Spleen (tissue), 7 donors: ENCODE results near the gene ADIPOR2.

ENCODE experiments used
- POLR2A ChIP-seq, 3 donors: fragments of 450-650 bp; IDR thresholded peaks; one replicate each; pipeline ENCODE4 v1.5.1; 2017; ENCODE audit warnings: antibody characterized with exemption in 3 of 3, mild to moderate bottlenecking in 1 of 3
- POLR2AphosphoS5 ChIP-seq, 3 donors: sonication (generic); formaldehyde crosslinking; IDR thresholded peaks; one replicate each; pipeline ENCODE4 v1.5.1; 2017; ENCODE audit warnings: antibody characterized with exemption in 3 of 3
- TF ChIP-seq, protein P1 (sequence below), 11 experiments: fragments of 200-600 bp in 7 of 11; fragments of 450-650 bp in 4 of 11; sonication (generic) in 4 of 11; IDR thresholded peaks in 8 of 11; conservative IDR thresholded peaks in 3 of 11; 1 replicate in 7 of 11; 2 replicates in 4 of 11; pipeline versions ENCODE4 v1.4.0 to v1.8.0; 2016 to 2021; ENCODE audit warnings: antibody characterized with exemption in 11 of 11, inconsistent platforms in 4 of 11, mild to moderate bottlenecking in 1 of 11
- donor health status: DM: no; HTN: no; CAD: no; lungs with moderate emphysema.
- donor health status: DM: no; HTN: no; CAD: no.
- donor health status: DM: no; HTN: no; CAD: no.

DNA sequence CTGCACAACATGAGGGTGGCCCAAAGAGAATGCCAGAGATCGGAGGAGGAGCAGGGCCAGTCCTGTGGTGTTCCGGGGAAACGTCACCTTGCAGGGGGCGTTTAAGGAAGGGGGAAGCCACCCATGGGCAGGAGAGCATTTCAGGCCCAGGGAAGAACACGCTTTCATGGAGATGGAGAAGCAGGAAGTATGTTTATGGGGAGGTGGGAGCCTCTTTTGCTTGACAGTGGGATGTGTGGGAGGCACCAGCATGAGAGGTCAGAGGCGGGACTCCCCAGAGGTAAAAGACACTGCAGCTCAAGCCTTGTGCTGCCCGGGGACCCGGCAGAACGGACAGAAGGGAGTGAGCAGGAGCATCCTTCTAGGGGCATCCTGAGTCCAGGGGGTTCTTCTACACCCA lies 128.2 kb downstream of the ADIPOR2 start:
- TF ChIP-seq, protein P1, sequence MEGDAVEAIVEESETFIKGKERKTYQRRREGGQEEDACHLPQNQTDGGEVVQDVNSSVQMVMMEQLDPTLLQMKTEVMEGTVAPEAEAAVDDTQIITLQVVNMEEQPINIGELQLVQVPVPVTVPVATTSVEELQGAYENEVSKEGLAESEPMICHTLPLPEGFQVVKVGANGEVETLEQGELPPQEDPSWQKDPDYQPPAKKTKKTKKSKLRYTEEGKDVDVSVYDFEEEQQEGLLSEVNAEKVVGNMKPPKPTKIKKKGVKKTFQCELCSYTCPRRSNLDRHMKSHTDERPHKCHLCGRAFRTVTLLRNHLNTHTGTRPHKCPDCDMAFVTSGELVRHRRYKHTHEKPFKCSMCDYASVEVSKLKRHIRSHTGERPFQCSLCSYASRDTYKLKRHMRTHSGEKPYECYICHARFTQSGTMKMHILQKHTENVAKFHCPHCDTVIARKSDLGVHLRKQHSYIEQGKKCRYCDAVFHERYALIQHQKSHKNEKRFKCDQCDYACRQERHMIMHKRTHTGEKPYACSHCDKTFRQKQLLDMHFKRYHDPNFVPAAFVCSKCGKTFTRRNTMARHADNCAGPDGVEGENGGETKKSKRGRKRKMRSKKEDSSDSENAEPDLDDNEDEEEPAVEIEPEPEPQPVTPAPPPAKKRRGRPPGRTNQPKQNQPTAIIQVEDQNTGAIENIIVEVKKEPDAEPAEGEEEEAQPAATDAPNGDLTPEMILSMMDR (IDR thresholded peaks at IDR 0.05 in 8 of 11, conservative IDR thresholded peaks at IDR 0.05 in 3 of 11): no peak
- TF ChIP-seq POLR2A (IDR thresholded peaks at IDR 0.05): no peak
- no peak for TF ChIP-seq POLR2AphosphoS5 (IDR thresholded peaks at IDR 0.05)
